Epithelial cell of esophagus (primary cell): ENCODE results near the gene TMEM115.
"Not testable (repeated sequence)": the region's sequence is repeated elsewhere in the genome, so short reads cannot be mapped to it uniquely, and the experiment has no call there.

ENCODE experiments used
- DNase-seq: peaks from one replicate; pipeline ENCODE4 v3.0.0; 2010; ENCODE audit warnings: low read depth
- H3K4me3 ChIP-seq: 2 replicates; pipeline ENCODE4 v1.5.1; 2011; ENCODE audit warnings: mild to moderate bottlenecking, low read length, control low read depth
- TF ChIP-seq, protein P1 (sequence below): IDR thresholded peaks from 2 replicates; pipeline ENCODE4 v1.5.1; 2011; ENCODE audit warnings: low read depth, mild to moderate bottlenecking, low read length, control low read depth, inconsistent platforms; ENCODE audit not compliant: insufficient read depth; ENCODE audit errors: missing control alignments

Gene TMEM115

DNA sequence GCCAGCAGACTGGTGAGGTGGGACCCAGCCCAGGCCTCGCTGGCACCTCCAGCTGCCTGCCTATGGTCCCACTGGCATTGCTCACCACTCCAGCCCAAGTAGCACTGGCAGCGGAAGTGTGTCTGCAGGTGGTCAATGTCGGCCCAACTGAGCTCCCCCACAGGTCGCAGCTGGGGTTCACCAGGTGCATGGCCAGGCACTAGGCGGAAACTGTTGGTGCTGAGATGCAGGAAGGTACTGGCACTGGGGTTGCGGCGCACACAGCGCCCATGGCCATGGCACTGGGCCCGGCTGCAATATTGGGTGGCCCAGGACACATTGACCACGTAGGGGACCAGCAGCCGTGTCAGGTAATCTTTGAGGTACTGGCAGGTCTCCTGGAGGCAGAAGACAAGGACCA, 41.2 kb downstream of the TMEM115 start:
- TF ChIP-seq, protein P1, sequence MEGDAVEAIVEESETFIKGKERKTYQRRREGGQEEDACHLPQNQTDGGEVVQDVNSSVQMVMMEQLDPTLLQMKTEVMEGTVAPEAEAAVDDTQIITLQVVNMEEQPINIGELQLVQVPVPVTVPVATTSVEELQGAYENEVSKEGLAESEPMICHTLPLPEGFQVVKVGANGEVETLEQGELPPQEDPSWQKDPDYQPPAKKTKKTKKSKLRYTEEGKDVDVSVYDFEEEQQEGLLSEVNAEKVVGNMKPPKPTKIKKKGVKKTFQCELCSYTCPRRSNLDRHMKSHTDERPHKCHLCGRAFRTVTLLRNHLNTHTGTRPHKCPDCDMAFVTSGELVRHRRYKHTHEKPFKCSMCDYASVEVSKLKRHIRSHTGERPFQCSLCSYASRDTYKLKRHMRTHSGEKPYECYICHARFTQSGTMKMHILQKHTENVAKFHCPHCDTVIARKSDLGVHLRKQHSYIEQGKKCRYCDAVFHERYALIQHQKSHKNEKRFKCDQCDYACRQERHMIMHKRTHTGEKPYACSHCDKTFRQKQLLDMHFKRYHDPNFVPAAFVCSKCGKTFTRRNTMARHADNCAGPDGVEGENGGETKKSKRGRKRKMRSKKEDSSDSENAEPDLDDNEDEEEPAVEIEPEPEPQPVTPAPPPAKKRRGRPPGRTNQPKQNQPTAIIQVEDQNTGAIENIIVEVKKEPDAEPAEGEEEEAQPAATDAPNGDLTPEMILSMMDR = no peak
- no peak overlapping the region for H3K4me3 ChIP-seq
- DNase-seq = no peak

- H3K4me3 ChIP-seq = no peak overlapping the region
- TF ChIP-seq, protein P1 = no peak
- no peak for DNase-seq
Measured at GRCh38 chr3:50317300-50317699, 42.0 kb downstream of the TMEM115 start.

DNA sequence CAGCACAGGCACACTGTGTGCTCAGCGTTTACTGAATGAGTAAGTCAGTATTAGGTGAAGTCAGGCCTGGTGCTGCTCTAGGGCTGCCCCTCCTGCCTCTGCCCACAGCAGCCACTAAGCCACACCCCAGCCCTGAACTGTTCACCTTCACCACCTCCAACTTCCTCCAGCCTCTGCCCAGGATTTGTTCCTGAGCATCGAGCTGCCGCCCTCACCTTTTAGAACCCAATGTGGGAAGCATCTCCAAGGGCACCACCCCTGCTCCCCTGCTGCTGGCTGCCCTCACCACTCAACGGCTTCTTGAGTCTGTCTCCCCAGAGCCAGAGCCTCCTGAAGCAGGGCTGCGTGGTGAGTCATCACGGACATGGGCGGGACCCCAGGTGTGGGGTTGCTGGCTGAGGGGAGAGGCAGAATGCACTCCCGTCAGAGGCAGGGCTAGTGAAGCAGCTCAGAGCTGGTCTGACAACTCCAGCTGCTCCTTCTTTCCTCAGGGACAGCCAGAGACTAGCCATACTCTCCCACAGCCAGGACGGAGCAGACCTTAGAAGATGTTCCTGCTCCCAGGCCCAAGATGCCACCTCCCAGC, 42.6 kb downstream of the TMEM115 start:
- TF ChIP-seq, protein P1 = no peak
- DNase-seq = peak; percentile 99

GRCh38 chr3:50314816-50315215, 44.5 kb downstream of the TMEM115 start:
- TF ChIP-seq, protein P1 = no peak
- H3K4me3 ChIP-seq = no peak overlapping the region
- DNase-seq = no peak

More for the DNA sequence above, 42.6 kb downstream of the TMEM115 start:
- H3K4me3 ChIP-seq = no peak overlapping the region

DNA sequence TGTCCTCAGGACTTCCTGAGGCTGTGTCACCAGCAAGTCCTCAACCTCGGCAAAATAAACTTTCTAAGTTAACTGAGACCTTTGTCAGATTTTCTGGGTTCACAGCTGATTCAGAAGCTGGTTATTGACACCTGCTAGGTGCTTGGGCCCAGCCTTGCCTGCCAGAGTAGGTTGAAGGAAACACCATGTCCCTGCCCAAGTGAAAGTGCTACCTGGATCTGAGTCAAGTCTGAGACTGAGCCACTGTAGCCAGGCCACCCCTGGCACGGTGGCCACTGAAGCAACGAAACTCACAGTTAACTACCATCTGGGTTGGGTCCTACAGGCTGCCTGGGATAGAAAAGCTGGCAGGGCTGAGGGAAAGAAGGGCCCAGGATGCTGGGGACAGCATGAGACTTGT, 45.0 kb downstream of the TMEM115 start:
- no peak for DNase-seq
- TF ChIP-seq, protein P1 = no peak
- H3K4me3 ChIP-seq = no peak overlapping the region

- DNase-seq, H3K4me3 ChIP-seq: not testable (repeated sequence)
Measured at GRCh38 chr3:50312041-50312440, 47.3 kb downstream of the TMEM115 start.
